OCI-LY7 (cell line): ENCODE data around the gene TLR6.

Experiments used
- EZH2phosphoT487 ChIP-seq: fragments of 200-600 bp; sonication (generic); IDR thresholded peaks from 2 replicates; pipeline ENCODE4 v1.6.1; 2018; ENCODE audit warnings: low read depth, borderline replicate concordance, mild to moderate bottlenecking, mixed run types, antibody characterized with exemption, low read length, moderate library complexity, mixed read lengths
- TF ChIP-seq, protein P1 (sequence below): fragments of 200-600 bp; sonication (generic); conservative IDR thresholded peaks from 2 replicates; pipeline ENCODE4 v1.5.1; 2014; ENCODE audit warnings: mild to moderate bottlenecking, antibody characterized with exemption, low read length, moderate library complexity, mixed read lengths

GRCh38 chr4:38872620-38873019 lies 16.0 kb upstream of the TLR6 start:
- TF ChIP-seq, protein P1, sequence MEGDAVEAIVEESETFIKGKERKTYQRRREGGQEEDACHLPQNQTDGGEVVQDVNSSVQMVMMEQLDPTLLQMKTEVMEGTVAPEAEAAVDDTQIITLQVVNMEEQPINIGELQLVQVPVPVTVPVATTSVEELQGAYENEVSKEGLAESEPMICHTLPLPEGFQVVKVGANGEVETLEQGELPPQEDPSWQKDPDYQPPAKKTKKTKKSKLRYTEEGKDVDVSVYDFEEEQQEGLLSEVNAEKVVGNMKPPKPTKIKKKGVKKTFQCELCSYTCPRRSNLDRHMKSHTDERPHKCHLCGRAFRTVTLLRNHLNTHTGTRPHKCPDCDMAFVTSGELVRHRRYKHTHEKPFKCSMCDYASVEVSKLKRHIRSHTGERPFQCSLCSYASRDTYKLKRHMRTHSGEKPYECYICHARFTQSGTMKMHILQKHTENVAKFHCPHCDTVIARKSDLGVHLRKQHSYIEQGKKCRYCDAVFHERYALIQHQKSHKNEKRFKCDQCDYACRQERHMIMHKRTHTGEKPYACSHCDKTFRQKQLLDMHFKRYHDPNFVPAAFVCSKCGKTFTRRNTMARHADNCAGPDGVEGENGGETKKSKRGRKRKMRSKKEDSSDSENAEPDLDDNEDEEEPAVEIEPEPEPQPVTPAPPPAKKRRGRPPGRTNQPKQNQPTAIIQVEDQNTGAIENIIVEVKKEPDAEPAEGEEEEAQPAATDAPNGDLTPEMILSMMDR: no peak
- TF ChIP-seq EZH2phosphoT487: no peak
